ENCODE results near the gene CSNK1D. TPM values are rescaled to one million over a fixed set of nuclear protein-coding genes. Genes with fewer than 3 reads are reported as not detected.
"Not testable (repeated sequence)": the region's sequence is repeated elsewhere in the genome, so short reads cannot be mapped to it uniquely, and the experiment has no call there.

Gene CSNK1D
- total RNA-seq, 1 donor from 2014 or later: 65.7 TPM

DNA sequence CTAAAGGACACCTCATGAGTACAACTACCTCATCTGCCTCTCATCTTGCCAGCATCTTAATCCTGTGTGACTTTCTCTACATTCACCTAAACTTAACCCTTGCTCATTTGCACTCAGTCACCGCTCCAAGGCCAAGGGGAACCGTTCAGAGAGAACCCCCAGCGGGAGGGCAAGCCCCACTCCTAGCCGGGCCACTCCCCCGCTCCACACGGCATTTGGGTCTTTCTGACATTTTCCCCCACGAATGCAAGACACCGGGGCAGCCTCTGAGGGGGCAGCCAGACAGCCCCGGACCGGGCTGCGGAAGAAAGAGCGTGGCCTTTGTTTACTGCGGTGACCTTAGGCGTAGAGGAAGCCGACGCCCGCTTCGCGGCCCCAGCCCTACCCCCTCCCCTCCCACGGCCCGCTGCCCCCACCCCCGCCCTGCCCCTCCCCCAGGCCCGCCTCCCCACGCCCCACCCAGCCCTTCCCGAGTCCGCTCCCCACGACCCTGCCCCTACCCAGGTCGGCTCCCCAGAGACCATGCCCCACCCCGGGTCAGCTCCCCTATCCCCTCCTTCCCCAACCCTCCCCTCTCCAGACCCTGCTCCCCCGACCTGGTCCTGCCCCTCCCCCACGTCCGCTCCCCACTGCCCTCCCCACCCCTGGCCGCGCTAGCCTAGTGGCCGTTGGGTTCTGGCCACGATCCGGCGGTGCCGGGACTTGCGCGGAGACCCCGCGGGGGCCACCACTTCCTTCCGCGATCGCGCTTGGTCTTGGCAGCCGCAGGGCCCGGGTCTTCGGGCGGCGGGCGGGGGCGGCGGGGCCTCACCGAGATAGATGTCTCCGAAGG lies 789 bp downstream of the CSNK1D start:
- peak; percentile 41 for ATAC-seq

DNA sequence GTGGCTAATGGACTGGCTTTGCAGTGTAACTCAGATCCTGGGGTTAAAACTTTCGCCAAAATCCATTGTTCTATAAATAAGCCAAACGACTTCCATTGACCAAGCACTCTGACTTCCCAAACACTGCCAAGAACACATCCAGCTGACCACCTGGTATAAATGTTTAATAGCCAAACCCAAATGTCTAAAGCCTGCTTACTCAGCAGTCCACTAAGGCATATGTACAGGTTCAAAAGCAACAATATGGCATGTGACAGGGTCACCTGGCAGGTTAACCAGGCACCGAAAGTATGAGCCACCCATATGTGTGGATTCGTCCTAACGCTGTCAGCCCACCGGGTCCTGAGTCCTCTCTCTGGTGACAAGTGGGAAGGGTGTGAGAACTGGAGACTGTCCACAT lies 2.1 kb downstream of the CSNK1D start:
- no peak for ATAC-seq

DNA sequence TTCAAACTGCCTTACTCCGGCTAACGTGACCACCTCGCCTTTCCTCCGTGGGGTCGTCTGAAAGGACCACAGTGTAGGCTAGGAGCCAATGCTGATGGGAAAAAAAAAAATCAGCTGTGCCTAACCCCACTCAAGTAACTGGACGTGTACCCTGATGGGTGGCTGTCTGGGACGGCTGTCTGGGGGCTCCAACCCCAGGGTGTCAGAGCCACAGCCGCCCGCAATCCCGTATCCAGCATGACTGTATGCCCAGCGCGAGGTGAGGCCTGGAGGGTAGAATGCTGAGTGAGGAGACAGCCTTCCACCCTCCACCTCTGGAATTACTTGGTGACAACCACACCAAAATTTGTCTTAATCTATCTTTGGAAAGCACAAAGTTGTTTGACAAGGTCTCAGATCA lies 2.8 kb downstream of the CSNK1D start:
- no peak for ATAC-seq

DNA sequence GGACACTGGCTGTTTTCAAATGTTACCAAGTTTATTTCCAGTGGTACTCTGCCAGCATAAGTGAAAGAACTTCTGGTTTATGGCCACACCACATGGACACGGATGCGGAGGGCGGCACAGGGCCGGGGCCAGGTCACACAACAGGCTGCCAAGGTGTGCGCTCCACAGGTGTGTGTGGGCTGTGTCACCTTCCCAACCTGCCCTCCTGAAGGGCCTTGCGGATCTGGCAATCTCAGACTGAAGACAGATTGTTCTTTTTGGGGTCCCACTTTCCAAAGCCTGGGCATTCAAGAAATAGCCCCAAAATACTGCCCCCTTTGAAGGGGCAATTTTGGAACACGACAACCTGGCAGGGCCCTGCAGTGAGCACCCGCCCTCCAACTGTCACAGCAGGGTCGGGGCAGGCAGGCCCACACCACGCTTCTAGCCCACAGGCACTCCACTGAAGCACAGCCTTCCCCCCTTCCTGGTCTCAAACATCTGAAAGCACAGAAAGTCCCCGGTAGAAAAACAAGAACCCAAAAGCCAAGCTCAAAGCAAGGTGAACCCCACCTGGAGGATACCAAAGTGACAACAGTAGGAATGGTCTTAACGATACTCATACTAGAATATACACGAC lies 3.5 kb downstream of the CSNK1D start:
- no peak for ATAC-seq

DNA sequence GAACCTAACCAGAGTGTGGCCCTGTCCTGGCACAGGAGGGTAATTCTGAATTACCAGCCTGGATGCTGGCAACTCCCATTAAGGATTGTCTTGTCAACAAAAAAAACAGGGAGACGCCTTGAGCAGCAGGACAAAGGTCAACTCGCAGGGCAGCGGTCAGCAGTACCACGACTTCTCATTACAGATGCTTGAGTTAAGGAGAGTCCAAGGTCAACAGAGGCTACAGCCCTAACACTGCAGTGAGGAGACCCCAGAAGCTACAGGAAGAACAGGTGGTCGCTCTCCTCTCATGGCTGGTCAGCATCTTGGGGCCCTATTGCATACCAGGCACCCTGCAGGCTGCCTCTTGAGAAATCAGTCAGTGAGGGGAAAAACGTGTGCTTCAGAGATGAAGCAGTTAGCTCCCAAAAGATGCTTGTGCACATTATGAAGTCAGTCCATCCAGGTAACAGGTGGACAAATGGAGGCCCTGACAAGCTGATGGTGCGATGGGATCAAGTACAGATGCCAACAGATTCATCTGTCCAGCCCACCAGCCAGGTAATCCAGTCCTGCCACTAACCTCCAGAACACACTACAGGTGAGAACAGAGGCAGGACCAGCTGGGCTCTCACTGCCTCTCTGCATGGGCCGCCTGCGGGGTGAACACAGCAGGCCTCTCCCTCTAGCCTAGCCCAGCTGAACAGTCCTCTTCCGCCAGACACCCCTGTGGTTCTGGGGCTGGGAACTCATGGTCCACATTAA lies 4.2 kb downstream of the CSNK1D start:
- no peak for ATAC-seq

DNA sequence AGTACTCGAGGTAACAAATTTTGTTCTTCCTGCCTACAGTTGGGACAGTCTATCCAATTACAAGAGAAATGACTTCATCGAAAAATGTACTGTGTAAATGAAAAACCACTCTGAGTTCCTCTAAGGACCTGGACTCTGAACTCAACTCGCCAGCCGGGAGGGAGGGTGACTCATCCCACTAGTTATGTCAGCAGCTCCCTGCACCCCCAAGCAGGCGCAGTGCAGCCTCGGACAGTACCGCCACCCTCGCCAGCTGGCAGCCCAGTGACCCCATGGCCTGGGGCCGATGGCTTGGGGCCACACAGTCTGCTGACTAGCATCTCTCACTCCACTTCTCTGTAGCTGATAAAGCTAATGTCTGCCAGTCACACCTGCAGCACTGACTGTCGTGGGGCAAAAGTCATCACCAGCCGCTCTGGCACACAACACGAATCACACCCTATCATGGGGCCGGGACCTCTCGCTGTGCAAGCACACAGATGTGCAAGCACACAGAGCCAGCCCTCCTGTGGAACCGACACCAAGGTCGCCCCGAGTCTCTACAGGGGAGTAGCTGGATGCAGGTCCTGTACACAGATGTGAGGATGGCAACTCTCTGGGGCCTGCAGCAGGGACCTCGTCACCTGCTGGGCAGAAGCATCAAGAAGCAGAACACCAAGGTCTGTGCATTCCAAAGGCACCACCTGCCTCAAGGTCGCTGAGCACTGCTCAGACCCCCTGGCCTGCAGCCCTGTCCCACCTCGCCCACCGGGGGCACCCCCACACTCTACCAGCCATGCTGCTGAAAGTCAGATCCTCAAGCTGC lies 5.7 kb downstream of the CSNK1D start:
- peak; percentile 84 for ATAC-seq

DNA sequence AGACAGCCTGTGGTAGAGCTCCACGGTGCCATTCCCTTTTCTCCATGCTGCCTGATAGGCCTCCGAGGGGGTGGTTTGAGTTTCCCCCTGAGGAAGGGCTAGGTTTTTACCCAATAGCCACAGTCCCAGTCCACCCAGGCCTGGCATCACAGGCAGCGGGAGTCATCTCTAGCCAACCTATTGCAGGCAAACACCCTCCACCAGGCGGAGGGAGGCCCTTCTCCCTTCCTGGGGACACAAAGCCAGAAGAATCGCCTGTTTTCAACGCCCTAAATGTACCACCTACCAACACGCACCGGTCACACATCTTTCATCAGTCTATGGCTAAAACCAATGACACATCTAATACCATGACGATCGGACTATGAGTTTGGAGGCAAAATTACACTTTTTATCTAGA lies 7.4 kb downstream of the CSNK1D start:
- no peak for ATAC-seq

DNA sequence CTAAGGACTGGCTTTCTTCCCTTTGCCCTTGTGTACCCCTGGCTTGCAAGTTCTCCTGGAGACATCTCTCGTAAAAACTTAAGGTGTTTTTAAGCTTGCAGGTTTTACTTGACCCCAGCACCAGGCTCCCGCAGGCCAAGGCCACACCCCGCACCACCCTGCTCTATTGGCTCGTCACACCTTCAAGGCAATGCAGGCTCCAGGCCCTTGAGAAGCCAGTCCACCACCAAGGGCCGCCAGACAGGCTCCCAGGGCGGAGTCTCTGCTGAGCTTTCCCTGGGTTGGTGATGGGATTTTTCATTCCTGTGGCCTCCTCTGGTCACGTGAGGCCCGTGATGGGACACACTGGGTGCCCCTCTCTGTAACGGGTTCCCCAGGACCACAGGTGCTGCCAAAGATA lies 9.9 kb downstream of the CSNK1D start:
- ATAC-seq: no peak

DNA sequence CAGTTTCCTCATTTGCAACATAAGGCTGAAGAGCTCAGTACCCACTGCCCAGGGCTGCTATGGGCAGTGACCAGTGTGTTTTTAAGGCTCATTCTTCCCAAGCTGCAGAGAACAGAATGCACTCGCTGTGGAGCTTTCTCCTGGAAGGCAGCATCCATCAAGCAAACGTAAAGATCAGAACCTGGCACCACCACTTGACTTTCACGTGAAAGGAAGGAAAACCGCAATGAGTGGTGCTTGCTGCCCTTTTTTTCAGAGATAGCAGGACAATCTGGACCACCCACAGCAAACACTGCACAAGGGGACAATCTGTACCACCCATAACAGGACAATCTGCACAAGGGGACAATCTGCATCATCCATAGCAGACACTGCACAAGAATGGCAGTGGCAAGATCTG lies 11.2 kb downstream of the CSNK1D start:
- no peak for ATAC-seq

DNA sequence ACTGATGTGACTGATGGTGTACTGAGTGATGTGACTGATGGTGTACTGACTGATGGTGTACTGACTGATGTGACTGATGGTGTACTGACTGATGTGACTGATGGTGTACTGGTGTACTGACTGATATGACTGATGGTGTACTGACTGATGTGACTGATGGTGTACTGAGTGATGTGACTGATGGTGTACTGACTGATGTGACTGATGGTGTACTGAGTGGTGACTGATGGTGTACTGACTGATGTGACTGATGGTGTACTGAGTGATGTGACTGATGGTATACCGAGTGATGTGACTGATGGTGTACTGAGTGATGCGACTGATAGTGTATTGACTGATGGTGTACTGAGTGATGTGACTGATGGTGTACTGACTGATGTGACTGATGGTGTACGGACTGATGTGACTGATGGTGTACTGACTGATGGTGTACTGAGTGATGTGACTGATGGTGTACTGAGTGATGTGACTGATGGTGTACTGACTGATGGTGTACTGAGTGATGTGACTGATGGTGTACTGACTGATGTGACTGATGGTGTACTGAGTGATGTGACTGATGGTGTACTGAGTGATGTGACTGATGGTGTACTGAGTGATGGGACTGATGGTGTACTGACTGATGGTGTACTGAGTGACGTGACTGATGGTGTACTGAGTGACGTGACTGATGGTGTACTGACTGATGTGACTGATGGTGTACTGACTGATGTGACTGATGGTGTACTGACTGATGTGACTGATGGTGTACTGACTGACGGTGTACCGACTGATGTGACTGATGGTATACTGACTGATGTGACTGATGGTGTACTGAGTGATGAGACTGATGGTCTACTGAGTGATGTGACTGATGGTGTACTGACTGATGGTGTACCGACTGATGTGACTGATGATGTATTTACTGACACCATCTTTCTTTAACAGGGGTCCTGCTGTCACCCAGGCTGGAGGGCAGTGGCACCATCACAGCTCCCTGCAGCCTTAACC lies 13.2 kb downstream of the CSNK1D start:
- not testable (repeated sequence) for ATAC-seq

DNA sequence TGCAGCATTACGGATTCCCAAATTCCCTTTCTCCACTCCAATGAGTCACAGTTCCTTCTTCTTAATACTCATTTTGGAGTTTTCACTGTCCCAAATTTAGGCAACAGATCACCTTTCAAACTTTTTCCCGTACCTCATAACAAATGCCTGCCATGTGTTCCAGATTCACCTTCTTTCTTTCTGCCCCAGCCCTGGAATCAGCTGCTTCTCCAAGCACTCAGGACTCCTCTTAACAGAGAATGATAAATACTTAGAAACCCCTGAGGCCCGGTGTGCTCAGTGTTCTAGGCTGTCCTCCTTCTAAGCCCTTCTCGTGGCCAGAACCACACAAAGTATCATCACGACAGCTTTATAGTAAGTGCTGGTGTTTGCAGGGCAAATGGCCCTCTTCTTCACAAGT lies 14.9 kb downstream of the CSNK1D start:
- no peak for ATAC-seq

DNA sequence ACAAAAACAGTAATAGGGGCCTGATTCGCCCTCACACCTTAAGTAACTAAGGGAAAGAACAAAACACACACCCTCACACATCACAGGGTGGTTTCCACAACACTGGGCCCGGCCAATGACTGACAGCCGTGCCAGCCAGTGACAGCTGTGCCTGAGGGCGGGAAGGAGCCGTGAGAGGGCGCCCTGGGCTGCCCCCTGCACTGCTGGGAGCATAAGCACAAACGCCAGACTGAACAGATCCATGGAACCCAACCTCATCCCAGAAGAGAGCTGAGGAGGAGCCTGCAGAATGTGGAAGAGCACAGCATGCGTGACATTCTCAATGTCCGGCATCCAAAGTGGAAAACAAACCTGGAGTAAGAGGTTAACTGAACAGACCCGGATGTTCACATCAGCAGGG lies 16.0 kb downstream of the CSNK1D start:
- peak; percentile 52 for ATAC-seq

DNA sequence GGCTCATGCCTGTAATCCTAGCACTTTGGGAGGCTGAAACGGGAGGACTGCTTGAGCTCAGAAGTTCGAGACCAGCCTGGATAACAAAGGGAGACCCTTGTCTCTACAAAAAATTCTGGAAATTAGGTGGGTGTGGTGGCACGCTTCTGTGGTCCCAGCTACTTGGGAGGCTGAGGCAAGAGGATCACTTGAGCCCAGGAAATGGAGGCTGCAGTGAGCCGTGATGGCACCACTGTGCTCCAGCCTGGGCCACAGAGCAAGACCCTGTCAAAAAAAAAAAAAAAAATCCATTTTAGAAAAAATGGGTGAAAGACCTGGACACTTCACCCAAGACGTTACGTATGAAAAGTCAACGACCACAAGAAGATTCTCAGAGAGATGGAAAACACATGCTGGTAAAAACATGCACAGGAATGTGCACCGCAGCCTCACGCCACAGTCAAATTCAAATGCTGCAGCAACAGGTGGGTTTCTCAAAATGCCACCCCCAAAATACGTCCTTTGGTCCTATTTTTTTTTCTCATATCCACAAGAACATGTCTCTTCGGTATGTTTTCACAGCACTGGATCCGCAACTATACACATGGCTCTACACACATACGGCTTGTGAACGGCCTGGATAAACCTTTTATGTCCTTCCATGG lies 17.1 kb downstream of the CSNK1D start:
- no peak for ATAC-seq

DNA sequence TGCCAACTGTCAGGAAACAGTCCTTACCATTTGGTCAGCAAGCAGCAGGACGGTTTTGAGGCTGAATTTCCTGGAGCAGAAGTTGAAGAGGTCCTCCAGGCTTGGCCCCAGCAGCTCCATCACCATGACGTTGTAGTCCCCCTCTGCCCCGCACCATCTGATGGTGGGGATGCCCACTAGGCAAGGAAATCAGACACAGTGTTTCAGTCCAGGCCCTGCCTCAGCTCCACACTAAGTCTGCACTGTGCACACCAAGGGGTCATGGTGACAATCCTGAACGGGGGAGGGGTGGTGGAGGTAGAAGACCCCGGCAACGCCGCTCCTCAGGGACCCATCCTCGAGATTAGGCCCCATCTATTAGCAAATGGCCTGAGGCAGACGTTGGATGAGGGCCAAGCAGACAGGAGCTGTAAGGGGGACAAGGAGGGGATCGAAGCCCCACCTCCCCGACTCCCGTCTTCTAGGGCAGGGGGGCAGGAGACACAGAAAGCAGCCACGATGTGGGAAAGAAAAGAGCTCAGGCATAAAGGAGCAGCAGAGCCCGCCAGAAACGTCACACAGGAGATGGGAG lies 18.0 kb downstream of the CSNK1D start:
- no peak for ATAC-seq

DNA sequence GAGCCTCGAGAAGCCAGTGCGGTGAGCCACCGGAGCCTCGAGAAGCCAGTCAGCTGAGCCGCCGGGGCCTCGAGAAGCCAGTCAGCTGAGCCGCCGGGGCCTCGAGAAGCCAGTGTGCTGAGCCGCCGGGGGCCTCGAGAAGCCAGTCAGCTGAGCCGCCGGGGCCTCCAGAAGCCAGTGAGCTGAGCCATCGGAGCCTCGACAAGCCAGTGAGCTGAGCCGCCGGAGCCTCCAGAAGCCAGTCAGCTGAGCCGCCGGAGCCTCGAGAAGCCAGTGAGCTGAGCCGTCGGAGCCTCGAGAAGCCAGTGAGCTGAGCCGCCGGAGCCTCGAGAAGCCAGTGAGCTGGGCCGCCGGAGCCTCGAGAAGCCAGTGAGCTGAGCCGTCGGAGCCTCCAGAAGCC lies 18.8 kb downstream of the CSNK1D start:
- ATAC-seq: not testable (repeated sequence)

DNA sequence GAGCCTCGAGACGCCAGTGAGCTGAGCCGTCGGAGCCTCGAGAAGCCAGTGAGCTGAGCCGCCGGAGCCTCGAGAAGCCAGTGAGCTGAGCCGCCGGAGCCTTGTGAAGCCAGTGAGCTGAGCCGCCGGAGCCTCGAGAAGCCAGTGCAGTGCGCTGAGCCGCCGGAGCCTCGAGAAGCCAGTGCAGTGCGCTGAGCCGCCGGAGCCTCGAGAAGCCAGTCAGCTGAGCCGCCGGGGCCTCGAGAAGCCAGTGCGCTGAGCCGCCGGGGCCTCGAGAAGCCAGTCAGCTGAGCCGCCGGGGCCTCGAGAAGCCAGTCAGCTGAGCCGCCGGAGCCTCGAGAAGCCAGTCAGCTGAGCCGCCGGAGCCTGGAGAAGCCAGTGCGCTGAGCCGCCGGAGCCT lies 19.4 kb downstream of the CSNK1D start:
- ATAC-seq: not testable (repeated sequence)

DNA sequence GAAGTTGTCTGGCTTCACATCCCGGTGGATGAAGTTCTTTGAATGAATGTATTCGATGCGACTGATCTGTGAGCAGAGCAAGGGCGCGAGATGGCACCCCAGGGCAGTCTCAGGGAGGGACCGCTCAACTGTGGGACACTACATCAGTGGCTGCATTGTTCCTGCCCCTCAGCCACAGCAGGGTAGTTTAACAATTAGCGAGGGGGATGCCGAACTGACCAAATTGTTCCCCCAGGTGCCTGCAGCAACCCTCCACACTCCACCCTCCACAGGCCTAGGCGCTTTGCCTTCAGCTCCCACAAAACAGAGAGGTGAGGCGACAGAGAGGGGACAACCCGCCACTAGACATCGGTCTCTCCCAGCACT lies 20.3 kb downstream of the CSNK1D start:
- no peak for ATAC-seq

DNA sequence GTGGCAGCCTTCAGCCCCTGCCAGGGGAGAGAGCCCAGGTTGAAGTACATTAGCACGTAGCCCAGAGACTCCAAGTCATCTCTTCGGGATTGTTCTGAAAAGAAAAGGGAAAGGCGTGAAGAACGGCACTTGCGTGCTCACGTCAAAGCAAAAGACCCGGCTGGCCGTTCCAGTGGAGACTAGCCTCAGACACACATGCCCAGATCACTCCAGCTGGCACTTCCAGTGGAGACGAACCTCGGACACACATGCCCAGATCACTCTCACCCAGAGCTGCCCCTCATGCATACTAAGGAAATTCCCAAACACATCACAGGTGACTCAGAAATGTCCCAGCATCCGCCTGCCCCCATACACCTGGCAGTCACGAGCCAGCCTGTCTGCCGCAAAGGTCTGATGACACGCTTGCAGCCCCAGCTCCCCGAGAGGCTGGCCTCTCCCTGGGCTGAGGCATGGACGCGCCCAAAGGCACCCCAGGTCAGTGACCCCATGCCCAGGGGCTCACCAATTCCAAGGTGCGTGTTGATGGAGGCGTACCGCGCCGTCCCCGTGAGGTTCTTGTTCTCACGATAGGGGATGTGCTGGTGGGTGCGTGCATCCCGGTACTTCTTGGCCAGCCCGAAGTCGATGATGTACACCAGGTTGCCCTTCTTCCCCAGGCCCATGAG lies 20.9 kb downstream of the CSNK1D start:
- ATAC-seq: no peak

DNA sequence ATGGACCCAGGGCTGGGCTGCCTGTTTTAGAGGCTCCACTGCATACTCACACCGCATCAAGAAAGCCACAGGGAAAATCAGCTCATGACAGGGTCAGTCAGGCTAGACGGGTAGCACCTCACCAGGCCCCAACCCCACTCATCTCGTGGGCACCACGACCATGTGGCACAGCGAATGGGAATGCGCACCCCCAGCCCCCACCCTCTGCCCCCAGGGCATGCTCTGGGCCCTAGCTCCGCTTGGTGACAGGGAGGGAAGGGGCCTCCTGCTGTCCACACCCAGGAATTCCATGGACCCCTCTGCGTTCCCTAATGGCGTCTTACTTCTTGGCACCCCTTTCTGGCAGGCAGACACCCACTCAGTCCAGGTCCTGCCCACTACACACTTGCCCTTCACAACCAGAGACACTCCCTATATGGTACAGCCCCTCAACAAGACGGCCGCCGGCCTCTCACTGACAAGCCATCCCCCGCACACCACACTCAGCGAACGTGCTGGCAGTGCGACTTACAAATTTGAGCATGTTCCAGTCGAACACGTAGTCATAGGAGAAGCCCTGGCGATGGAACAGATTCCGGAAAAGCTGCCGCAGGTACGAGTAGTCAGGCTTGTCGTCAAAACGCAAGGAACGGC lies 22.5 kb downstream of the CSNK1D start:
- no peak for ATAC-seq
